ENCODE data around the gene NPEPL1.

NPEPL1 gene

DNA sequence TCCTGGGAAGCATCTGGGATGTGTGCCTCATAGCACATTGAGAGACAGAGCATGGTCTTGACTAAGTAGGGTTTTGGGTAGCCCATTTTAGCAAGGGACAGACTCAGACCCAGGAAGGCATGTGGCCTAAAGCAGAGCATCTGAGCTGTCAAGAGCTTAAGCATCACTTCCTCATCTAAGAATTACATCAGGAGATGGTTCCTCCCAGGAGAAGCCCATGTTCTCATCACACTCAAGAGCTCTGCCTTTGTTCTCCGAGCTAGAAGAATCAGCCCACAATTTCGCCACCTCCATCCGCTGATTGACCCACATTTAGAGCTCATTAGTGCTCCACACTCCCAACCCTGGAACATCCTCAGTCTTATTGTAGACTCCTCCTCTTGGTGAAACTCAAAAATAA is 68.3 kb downstream of the NPEPL1 start:
- Mint-ChIP-seq H3K4me3 (no peak overlapping the region), H3K36me3 (ENCODE audit: low read depth) (no peaks in the 10 kb centered on the region), H3K4me1 (ENCODE audit: low read depth) (no peaks in the 10 kb centered on the region), H3K27me3 (ENCODE audit: low read depth) (peaks cover 17% of the 10 kb centered on the region), H3K9me3 (no peaks in the 10 kb centered on the region), H3K27ac (no peak overlapping the region)
- no peak for DNase-seq (ENCODE audit: low spot score)

DNA sequence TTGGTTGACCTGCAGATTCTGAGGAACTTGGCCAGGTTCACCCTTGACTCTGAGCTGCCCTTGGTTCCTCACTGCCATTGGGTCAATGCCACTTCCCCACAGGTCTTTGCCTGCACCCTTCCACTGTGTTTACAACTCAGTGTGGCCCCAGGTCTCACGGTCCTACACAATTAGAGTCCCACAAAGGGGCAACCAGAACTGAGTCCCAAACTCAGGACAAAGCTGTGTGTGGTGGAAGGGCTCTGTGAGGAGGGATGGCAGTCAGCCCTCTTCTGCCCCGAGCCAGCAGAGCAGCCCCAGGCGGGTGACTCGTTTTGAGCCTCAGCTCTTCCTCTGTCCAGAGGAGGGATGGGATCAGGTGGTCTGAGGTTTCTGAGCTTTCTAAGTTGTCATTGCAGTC is 69.5 kb downstream of the NPEPL1 start:
- Mint-ChIP-seq H3K4me3 (no peak overlapping the region), H3K27ac (no peak overlapping the region), H3K4me1 (ENCODE audit: low read depth) (no peaks in the 10 kb centered on the region), H3K27me3 (ENCODE audit: low read depth) (peaks cover 15% of the 10 kb centered on the region), H3K36me3 (ENCODE audit: low read depth) (no peaks in the 10 kb centered on the region), H3K9me3 (no peaks in the 10 kb centered on the region)
- DNase-seq (ENCODE audit: low spot score): no peak

- no peak overlapping the region for H3K27ac Mint-ChIP-seq
- H3K9me3 Mint-ChIP-seq: no peaks in the 10 kb centered on the region
- DNase-seq (ENCODE audit: low spot score): no peak
- no peaks in the 10 kb centered on the region for H3K4me1 Mint-ChIP-seq (ENCODE audit: low read depth)
- H3K36me3 Mint-ChIP-seq (ENCODE audit: low read depth): no peaks in the 10 kb centered on the region
- H3K27me3 Mint-ChIP-seq (ENCODE audit: low read depth): peaks cover 17% of the 10 kb centered on the region
- no peak overlapping the region for H3K4me3 Mint-ChIP-seq
These were observed 70.5 kb downstream of the NPEPL1 start for GRCh38 chr20:58763076-58763475.

All from T-helper 2 cell treated with Interferon-gamma antibody and Interleukin-4, amounts not matched to agents 5 μg/mL and 100 μg/mL, for 36 hours (primary cell).